Measurements from ENCODE around the gene ABCA2.

The ABCA2 gene, protein sequence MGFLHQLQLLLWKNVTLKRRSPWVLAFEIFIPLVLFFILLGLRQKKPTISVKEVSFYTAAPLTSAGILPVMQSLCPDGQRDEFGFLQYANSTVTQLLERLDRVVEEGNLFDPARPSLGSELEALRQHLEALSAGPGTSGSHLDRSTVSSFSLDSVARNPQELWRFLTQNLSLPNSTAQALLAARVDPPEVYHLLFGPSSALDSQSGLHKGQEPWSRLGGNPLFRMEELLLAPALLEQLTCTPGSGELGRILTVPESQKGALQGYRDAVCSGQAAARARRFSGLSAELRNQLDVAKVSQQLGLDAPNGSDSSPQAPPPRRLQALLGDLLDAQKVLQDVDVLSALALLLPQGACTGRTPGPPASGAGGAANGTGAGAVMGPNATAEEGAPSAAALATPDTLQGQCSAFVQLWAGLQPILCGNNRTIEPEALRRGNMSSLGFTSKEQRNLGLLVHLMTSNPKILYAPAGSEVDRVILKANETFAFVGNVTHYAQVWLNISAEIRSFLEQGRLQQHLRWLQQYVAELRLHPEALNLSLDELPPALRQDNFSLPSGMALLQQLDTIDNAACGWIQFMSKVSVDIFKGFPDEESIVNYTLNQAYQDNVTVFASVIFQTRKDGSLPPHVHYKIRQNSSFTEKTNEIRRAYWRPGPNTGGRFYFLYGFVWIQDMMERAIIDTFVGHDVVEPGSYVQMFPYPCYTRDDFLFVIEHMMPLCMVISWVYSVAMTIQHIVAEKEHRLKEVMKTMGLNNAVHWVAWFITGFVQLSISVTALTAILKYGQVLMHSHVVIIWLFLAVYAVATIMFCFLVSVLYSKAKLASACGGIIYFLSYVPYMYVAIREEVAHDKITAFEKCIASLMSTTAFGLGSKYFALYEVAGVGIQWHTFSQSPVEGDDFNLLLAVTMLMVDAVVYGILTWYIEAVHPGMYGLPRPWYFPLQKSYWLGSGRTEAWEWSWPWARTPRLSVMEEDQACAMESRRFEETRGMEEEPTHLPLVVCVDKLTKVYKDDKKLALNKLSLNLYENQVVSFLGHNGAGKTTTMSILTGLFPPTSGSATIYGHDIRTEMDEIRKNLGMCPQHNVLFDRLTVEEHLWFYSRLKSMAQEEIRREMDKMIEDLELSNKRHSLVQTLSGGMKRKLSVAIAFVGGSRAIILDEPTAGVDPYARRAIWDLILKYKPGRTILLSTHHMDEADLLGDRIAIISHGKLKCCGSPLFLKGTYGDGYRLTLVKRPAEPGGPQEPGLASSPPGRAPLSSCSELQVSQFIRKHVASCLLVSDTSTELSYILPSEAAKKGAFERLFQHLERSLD (N-terminal part only)

DNA sequence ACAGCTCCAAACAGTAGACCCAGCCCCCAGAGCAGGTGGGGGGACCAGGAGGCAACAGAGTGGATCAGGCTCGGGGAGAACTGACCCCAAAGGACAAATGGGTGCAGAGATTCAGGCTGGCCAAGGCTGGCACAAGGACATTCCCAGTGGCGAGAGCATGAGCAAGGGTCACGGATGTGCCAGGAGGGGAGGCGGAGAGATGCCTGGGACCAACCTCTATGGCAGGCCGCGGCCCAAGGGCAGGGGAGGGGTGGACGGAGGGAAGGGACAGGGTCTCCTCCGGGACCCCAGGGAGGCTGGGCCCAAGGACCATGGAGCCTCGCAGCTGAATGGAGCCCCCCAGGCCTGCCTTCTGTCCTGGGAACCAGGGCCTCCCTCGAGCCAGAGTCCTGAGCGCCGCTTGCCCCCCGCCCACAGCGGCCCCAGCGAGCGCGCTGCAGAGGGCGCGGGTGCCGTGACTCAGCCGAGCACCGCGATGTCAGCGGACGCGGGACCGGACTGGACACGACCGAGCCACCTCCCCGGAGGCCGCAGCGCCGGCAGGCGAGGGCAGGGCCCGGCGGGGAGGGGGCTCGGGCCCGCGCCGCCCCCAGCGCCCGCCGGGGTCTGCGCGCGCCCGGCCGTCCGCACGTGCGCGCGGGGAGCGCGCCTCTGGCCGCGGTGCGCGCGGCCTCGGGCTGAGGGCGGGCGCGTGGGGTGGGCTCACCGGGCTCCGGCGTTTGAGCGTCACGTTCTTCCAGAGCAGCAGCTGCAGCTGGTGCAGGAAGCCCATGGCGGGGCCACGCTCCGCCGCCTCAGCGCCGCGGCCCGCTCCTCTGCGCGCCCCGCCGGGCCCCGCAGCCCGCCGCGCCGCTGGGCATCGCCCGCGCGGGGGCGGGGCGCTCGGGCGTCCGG, at the start of gene ABCA2:
TSS of gene ABCA2 (minus strand) at position 869 of the 894 bp plus-strand sequence. CDS start at position 772, 97 bp downstream.
- no peaks in the 10 kb centered on the region for H3K27me3 Mint-ChIP-seq
- peaks cover 32% of the 10 kb centered on the region for H3K4me1 Mint-ChIP-seq (ENCODE audit: low read depth)
- H3K27ac Mint-ChIP-seq, result no peak within 1 kb of the TSS
- H3K36me3 Mint-ChIP-seq, result no peaks in the 10 kb centered on the region
- H3K4me3 Mint-ChIP-seq, result peak within 1 kb of the TSS; percentile 81
- no peaks in the 10 kb centered on the region for H3K9me3 Mint-ChIP-seq (ENCODE audit: low read depth)

DNA sequence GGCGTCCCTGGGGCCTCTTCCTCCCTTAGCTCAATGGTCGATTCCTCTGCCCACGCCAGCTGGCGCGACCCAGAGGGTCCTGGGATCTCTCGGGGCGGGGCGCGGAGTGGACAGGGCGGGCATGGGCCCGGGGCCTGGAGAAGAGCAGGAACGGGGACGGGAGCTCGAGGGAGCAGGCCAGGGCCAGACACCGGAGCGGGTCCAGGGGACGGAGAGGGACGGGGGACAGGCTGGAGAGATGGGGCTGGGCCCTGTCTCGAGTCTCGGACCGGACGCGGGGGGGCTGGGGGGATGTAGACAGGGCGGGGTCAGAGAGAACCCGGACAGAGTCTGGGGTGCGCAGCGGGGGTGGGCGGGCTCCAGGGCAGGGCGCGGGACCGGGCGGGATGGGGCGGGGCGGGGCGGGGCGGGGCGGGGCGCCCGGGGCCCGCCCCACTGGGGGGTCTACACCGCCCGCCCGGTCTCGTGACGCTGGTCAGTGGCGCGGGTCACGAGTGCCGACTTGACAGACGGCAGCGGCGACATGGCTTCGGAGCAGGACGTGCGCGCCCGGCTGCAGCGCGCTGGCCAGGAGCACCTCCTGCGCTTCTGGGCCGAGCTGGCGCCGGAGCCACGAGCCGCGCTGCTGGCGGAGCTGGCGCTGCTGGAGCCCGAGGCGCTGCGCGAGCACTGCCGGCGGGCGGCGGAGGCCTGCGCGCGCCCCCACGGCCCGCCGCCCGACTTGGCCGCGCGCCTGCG, 49.1 kb upstream of the ABCA2 start, which contains the start of gene UAP1L1:
TSS of gene UAP1L1 (plus strand) at position 508 of the 738 bp plus-strand sequence. CDS start at position 524, 16 bp downstream.
- Mint-ChIP-seq H3K27me3 (no peaks in the 10 kb centered on the region), H3K4me3 (peak within 1 kb of the TSS; percentile 74), H3K9me3 (ENCODE audit: low read depth) (no peaks in the 10 kb centered on the region), H3K36me3 (no peaks in the 10 kb centered on the region), H3K4me1 (ENCODE audit: low read depth) (peaks cover 5% of the 10 kb centered on the region), H3K27ac (no peak within 1 kb of the TSS)

DNA sequence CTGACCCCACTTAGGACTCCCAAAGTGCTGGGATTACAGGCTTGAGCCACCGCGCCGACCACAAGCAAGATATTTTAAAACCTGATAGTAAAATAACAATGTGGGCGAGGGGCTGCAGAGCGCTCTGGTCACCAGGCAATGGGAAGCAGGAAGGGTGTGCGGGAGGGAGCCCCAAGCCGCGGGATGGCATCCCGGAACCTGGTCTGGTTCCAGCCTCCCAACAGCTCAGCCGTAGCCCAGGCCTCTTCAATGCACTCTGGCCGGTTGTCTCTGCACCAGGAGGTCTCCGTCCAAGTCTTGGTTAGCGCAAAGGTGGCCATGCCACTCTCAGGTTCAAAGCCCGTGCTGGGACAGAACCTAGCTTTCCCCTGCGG, 48.6 kb upstream of the ABCA2 start:
- Mint-ChIP-seq H3K4me3 (peak overlapping the region; percentile 74), H3K27ac (no peak overlapping the region), H3K4me1 (ENCODE audit: low read depth) (peaks cover 5% of the 10 kb centered on the region), H3K36me3 (no peaks in the 10 kb centered on the region), H3K9me3 (ENCODE audit: low read depth) (no peaks in the 10 kb centered on the region), H3K27me3 (no peaks in the 10 kb centered on the region)

DNA sequence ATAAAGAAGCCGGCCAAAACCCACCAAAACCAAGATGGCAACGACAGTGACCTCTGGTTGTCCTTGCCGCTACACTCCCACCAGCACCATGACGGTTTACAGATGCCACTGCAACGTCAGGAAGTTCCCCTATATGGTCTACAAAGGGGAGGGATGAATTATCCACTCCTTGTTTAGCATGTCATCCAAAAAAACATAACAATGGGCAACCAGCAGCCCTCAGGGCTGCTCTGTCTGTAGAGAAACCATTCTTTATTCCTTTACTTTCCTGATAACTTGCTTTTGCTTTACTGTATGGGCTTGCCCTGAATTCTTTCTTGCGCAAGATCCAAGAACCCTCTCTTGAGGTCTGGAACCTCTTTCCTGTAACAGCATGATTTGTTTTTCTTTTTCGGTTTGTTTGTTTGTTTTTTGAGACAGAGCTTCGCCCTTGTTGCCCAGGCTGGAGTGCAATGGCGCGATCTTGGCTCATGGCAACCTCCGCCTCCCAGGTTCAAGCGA, 47.3 kb upstream of the ABCA2 start:
- H3K4me1 Mint-ChIP-seq (ENCODE audit: low read depth), result peaks cover 9% of the 10 kb centered on the region
- H3K36me3 Mint-ChIP-seq, result no peaks in the 10 kb centered on the region
- no peak overlapping the region for H3K4me3 Mint-ChIP-seq
- H3K9me3 Mint-ChIP-seq (ENCODE audit: low read depth), result no peaks in the 10 kb centered on the region
- no peak overlapping the region for H3K27ac Mint-ChIP-seq
- no peaks in the 10 kb centered on the region for H3K27me3 Mint-ChIP-seq

DNA sequence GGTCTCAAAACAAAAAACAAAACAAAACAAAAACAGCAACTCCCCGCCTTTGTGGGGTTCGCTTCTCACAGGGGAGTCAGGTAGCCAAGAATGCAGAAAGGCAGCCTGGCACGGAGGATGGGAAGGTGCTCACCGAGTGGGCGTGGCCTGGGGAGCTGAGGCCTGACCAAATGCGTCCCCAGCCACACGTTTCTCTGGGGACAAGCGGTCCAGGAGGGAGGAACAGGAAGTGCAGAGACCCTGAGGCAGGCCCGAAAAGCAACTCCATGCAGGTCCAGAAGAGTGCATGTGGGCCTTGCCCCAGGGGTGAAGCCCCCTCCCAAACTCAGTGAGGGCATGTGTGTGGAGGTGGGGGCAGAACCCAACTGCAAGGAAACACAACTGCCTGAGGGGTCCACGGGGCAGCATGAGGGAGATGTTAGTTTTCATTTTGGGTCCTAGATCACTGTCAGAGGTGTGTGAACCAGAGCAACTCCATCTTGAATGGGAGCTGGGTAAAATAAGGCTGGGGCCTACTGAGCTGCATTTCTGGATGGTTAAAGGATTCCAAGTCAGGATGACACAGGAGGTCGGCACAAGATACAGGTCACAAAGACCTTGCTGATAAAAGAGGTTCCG, 46.7 kb upstream of the ABCA2 start:
- no peaks in the 10 kb centered on the region for H3K9me3 Mint-ChIP-seq (ENCODE audit: low read depth)
- H3K36me3 Mint-ChIP-seq, result no peaks in the 10 kb centered on the region
- no peak overlapping the region for H3K4me3 Mint-ChIP-seq
- H3K4me1 Mint-ChIP-seq (ENCODE audit: low read depth), result peaks cover 7% of the 10 kb centered on the region
- H3K27ac Mint-ChIP-seq, result no peak overlapping the region
- H3K27me3 Mint-ChIP-seq, result no peaks in the 10 kb centered on the region

DNA sequence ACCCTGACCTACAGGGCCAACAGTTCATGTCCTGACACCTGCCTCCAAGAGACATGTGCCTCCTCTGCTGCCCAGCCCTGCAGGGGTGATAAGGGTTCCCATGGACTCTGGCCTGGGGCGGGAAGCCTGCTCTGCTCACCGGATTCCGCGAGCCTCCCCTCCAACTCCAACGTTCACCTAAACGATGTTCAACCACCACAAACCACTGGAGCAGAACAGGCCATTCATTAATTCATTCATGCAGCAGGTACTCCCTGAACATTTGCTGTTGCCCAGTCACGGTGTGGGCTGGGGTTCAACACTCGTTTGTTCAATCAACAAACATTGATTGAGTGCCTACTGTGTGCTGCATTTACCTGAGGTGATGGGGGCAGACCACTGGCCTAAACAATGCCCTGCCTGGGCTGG, 46.0 kb upstream of the ABCA2 start:
- Mint-ChIP-seq H3K36me3 (no peaks in the 10 kb centered on the region), H3K27ac (no peak overlapping the region), H3K4me3 (no peak overlapping the region), H3K9me3 (ENCODE audit: low read depth) (no peaks in the 10 kb centered on the region), H3K27me3 (no peaks in the 10 kb centered on the region), H3K4me1 (ENCODE audit: low read depth) (peaks cover 6% of the 10 kb centered on the region)

DNA sequence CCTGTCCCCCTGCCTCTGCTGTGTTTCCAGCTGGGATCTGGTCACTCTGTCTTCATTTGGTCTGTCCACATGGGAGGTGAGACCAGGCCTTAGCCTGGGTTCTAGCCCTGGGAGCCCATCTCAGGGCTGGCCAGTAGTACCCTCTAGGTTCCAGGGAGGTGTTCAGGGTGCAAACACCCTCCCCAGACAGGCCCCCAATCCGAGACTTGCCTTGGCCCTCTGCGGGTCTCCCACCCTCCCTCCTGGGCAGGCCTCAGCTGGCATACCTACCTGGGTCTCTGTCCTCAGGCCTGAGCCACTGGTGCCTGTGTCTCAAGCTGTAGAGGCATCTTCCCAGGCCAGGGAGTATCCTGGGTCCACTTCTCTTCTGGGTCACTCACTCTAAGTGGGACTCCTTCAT, 43.2 kb upstream of the ABCA2 start:
- Mint-ChIP-seq H3K27me3 (no peaks in the 10 kb centered on the region), H3K9me3 (ENCODE audit: low read depth) (no peaks in the 10 kb centered on the region), H3K27ac (no peak overlapping the region), H3K36me3 (no peaks in the 10 kb centered on the region), H3K4me1 (ENCODE audit: low read depth) (peaks cover 9% of the 10 kb centered on the region), H3K4me3 (peak overlapping the region; percentile 78)

DNA sequence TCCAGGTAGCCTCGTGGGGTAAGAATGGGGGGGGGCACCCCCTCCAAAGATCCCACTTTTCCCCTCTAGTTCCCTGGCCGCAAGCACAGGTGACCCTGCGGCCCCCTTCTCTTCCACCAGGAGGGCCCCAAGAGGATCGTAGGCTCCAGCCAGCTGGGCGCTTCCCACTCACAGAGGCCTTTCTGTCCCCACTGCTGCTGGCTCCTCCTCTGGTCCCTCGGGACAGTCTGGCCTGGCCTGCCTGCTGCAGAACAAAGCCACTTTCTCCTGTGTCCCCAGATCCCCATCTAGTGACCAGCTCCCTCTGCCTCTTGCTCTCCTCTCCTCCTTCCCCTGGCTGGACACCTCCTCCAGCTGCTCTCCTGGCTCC, 42.9 kb upstream of the ABCA2 start:
- Mint-ChIP-seq H3K36me3 (no peaks in the 10 kb centered on the region), H3K4me1 (ENCODE audit: low read depth) (peaks cover 9% of the 10 kb centered on the region), H3K27me3 (no peaks in the 10 kb centered on the region), H3K9me3 (ENCODE audit: low read depth) (no peaks in the 10 kb centered on the region), H3K4me3 (peak overlapping the region; percentile 78), H3K27ac (no peak overlapping the region)

DNA sequence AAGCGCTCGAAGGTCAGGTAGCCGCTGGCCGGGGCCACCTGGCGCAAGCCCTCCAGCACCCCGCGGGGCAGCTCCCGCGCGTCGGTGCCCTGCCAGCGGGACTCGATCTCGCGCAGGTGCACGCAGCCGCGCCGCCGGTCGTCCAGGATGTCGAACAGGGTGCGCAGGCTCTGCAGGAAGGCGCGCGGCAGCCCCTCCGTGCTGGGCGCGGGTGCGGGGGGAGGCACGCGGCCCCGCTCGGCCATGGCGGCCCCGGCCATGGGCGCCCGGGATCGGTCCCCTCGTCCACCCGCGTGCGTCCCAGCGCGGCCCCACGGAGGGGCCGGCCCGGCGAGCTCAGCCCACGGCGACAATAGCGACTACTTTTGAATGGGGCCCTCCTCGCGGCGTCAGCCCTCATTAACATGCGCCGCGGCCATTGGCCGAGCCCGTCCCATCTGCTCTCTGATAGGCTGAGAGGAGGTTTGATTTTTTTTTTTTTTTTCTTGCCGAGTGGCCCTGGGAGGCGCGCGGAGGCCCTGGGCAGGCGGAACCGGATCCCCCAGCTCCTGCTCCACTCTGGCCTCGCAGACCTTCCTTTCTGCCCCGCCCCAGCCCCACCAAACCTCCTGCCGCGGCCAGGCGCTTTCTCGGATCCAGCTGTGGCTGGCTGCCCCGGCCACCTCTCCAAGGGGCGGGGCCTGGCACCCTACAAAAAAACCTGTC, 42.3 kb upstream of the ABCA2 start, which contains the start of gene SAPCD2:
TSS of gene SAPCD2 (minus strand) at position 357 of the 705 bp plus-strand sequence. CDS start at position 260, 97 bp downstream.
- peak within 1 kb of the TSS; percentile 78 for H3K4me3 Mint-ChIP-seq
- H3K36me3 Mint-ChIP-seq, result no peaks in the 10 kb centered on the region
- H3K9me3 Mint-ChIP-seq (ENCODE audit: low read depth), result no peaks in the 10 kb centered on the region
- no peak within 1 kb of the TSS for H3K27ac Mint-ChIP-seq
- H3K27me3 Mint-ChIP-seq, result no peaks in the 10 kb centered on the region
- peaks cover 9% of the 10 kb centered on the region for H3K4me1 Mint-ChIP-seq (ENCODE audit: low read depth)

DNA sequence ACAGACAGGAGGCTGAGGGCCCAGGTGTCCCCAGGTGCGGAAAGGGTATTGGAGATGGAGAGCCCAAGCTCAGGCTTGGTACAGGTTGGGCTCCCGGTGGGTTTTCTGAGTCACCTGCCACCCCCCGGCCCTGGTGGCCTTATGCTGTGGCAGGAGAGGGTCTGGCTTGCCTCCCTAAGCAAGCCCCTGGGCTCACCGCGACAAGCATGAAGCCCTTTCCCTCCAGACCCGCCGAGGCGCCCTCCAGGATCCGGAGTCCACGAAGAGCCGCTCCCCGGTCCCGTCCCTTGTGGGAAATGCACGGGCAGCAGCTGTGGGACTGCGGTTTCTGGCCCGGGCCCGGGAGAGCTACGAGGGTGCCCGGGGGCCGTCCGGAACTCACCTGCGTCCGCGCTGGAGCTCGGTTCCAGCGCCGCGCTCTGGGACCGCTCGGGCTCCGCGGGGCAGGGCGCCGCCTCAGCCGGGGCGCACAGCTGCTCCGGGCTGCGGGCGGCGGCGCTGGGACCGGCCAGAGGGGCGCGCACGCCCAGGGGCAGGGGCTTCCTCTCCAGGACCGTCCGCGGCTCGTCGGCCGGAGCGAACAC, 41.6 kb upstream of the ABCA2 start:
- Mint-ChIP-seq H3K27me3 (no peaks in the 10 kb centered on the region), H3K36me3 (no peaks in the 10 kb centered on the region), H3K4me3 (peak overlapping the region; percentile 38), H3K9me3 (ENCODE audit: low read depth) (no peaks in the 10 kb centered on the region), H3K27ac (no peak overlapping the region), H3K4me1 (ENCODE audit: low read depth) (peaks cover 9% of the 10 kb centered on the region)

DNA sequence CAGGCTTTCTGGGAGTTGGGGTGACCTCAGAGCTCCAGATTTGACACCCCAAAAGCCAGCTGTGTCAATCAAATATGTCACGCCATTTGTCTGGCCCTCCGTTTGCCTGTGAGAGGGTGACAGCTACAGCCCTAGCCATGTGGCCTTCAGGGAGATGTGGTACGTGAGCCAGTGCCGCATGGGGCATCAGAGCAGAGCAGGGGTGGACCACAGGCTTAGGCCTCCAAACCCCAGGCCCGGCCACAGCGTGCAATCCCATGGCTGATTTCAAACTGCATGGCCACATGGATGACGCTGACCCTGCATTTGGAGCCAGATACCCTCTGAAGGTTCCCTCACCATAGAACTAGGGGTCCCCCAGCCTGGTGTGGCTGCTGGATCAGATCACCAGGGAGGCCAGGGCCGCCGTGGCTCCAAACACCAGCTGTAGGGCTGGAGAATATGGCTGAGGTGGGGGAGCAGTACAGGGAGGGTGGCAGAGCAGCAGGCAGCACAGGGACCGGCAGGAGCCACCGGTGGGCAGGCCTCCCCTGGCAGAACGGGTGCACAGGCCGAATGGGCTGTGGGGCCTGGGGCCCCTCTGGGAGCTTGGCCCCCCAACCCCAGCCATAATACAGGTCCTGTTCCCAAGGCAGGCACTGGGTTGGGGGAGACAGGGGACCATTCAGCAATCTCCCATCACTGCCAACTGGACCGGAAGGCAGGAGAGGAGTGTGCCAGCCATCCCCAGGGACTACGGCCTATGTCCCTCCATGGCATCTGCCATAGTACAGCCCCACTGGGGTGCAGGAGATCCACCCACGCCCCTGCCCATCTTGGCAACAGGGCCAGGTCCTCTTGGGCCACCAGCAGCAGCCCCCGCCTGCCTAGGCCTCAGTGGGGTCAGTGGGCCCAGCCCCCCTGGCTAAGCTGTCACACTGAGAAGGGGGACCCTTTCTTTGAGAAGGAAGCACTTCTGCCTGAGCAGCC, 40.8 kb upstream of the ABCA2 start:
- H3K4me1 Mint-ChIP-seq (ENCODE audit: low read depth), result peaks cover 9% of the 10 kb centered on the region
- no peak overlapping the region for H3K27ac Mint-ChIP-seq

More for the DNA sequence above, 40.8 kb upstream of the ABCA2 start:
- Mint-ChIP-seq H3K27me3 (no peaks in the 10 kb centered on the region), H3K9me3 (ENCODE audit: low read depth) (no peaks in the 10 kb centered on the region), H3K4me3 (peak overlapping the region; percentile 38), H3K36me3 (no peaks in the 10 kb centered on the region)

All from activated naive CD8-positive, alpha-beta T cell (primary cell).